Right lobe of liver (tissue), 6 donors: Measurements from ENCODE around the gene KCNH1. TPM values are rescaled to one million over a fixed set of nuclear protein-coding genes. Genes with fewer than 3 reads are reported as not detected.
A peak's percentile ranks its signal among the peaks of the same experiment; 100 is the strongest.

Source experiments
- ATAC-seq, 4 donors: fragments of 200-7000 bp; cut with Tn5 transposase; one replicate each; pipeline ENCODE4 v1.9.1; 2020; ENCODE audit warnings: mild to moderate bottlenecking in 4 of 4, moderate library complexity in 4 of 4
- DNase-seq, 3 donors: peaks; one replicate each; pipeline ENCODE4 v3.0.0-alpha.2; 2020
- H3K27ac ChIP-seq, 3 donors: fragments of 200-600 bp; one replicate each; pipeline ENCODE4 v1.8.0; 2022
- H3K27me3 ChIP-seq, 2 donors: fragments of 200-600 bp; one replicate each; pipeline ENCODE4 v1.8.0; 2022
- H3K36me3 ChIP-seq, 4 donors: fragments of 200-600 bp; sonication (generic) in 1 of 4; one replicate each; pipeline versions ENCODE4 v1.5.1 to v1.8.0; 2017 to 2022; ENCODE audit warnings: control low read depth in 1 of 4
- H3K4me1 ChIP-seq, 4 donors: fragments of 200-600 bp; sonication (generic) in 1 of 4; one replicate each; pipeline versions ENCODE4 v1.5.1 to v1.8.0; 2017 to 2022; ENCODE audit warnings: control low read depth in 1 of 4
- H3K4me3 ChIP-seq, 3 donors: fragments of 200-600 bp; one replicate each; pipeline ENCODE4 v1.8.0; 2022
- H3K9me3 ChIP-seq, 4 donors: fragments of 200-600 bp; sonication (generic) in 1 of 4; one replicate each; pipeline versions ENCODE4 v1.5.1 to v1.8.0; 2017 to 2022; ENCODE audit warnings: control low read depth in 1 of 4
- POLR2A ChIP-seq: fragments of 450-650 bp; IDR thresholded peaks from one replicate; pipeline ENCODE4 v1.6.1; 2017; ENCODE audit warnings: antibody characterized with exemption, mild to moderate bottlenecking
- WGBS: methylation state at CpG from one replicate; pipeline ENCODE4 v1.1.6; 2018; ENCODE audit warnings: low coverage, low lambda C conversion rate; ENCODE audit not compliant: insufficient coverage; ENCODE audit errors: missing lambda C conversion rate; 5-methylcytosine and 5-hydroxymethylcytosine counted together
- intact Hi-C, 2 donors: fragments of 100-400 bp; cut with DNase I; formaldehyde crosslinking; loops; one replicate each; pipeline versions ENCODE4 v1.11.2 to v1.14.1; 2022
- total RNA-seq, 6 experiments: library from RNA; depleted of rRNA in 2 of 6; stranded (reverse); fragments of >200 nt in 2 of 6; fragmentation: NEBNext Ultra II Directional in 3 of 6; extraction: Animal tissue kit (Norgen Biotek cat#: 25700) in 3 of 6; gene quantifications; one replicate each; pipeline versions ENCODE4 v1.1.0 to v1.2.4, GENCODE V29; 2016 to 2023
- TF ChIP-seq, protein P1 (sequence below), 4 donors: fragments of 200-600 bp in 3 of 4; fragments of 450-650 bp in 1 of 4; IDR thresholded peaks; one replicate each; pipeline versions ENCODE4 v1.5.1 to v1.8.0; 2016 to 2022; ENCODE audit warnings: antibody characterized with exemption in 4 of 4, mild to moderate bottlenecking in 2 of 4
- donor health status: DM: no; HTN: yes; CAD: no.
- donor health status: DM: no; HTN: no; CAD: no.
- donor health status: DM: no; HTN: no; CAD: no.
- donor health status: DM: no; HTN: yes; CAD: no.
- donor health status: DM: no; HTN: yes; CAD: no.

The KCNH1 gene
- total RNA-seq, 6 experiments from 2014 or later = not detected

DNA sequence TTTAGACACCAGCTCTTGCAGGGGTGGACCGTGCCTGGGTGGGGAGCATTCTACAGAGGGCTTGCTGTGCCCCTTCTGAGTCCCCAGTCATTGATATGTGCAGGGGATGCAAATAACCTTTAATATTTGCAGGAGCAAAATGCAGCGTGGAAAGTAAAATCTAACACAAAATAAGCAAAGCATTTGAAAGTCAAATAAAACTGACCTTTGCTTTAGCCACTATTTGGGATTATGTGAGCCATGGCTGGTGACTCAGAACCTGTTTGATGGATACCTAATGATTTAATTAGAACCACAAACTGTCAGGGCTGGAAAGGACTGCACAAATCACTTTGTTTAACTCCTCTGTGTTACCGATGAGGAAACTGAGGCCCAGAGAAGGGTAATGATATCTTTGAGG lies 427.7 kb downstream of the KCNH1 start:
- TF ChIP-seq, protein P1, sequence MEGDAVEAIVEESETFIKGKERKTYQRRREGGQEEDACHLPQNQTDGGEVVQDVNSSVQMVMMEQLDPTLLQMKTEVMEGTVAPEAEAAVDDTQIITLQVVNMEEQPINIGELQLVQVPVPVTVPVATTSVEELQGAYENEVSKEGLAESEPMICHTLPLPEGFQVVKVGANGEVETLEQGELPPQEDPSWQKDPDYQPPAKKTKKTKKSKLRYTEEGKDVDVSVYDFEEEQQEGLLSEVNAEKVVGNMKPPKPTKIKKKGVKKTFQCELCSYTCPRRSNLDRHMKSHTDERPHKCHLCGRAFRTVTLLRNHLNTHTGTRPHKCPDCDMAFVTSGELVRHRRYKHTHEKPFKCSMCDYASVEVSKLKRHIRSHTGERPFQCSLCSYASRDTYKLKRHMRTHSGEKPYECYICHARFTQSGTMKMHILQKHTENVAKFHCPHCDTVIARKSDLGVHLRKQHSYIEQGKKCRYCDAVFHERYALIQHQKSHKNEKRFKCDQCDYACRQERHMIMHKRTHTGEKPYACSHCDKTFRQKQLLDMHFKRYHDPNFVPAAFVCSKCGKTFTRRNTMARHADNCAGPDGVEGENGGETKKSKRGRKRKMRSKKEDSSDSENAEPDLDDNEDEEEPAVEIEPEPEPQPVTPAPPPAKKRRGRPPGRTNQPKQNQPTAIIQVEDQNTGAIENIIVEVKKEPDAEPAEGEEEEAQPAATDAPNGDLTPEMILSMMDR (IDR thresholded peaks at IDR 0.05) = no peak
- no peak for TF ChIP-seq POLR2A

DNA sequence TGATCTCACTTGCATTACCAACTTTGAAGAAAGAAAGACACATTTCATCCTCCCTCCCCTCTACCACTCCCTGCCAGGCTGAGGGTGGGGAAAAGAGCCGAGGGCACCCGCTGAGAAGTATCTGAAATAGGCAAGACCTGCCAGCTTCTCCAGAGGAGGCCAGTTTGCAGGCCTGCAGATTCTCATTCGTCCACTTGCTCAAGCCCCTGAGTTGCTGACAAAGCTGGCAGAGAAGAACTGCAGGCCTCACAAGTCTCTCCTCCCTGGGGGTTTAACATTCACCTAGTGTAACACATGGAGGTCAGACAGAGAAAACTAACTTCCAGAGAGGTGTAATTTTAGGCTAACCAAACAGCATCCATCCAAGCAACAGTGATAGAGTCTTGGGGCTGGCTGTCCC lies 428.9 kb downstream of the KCNH1 start:
- no peak for DNase-seq
- Histone ChIP-seq H3K4me1 (peaks cover 0 to 29% (median 13%) of the 10 kb centered on the region in 4 donors), H3K27me3 (no peaks in the 10 kb centered on the region), H3K4me3 (no peak overlapping the region), H3K27ac (no peak overlapping the region), H3K36me3 (no peaks in the 10 kb centered on the region), H3K9me3 (no peaks in the 10 kb centered on the region)
- no peak for TF ChIP-seq POLR2A
- TF ChIP-seq, protein P1 (IDR thresholded peaks at IDR 0.05) = no peak
- ATAC-seq = no peak
- intact Hi-C loops = no loop called here
- no CpG with 5 or more reads among the region's 3 CpGs for WGBS

More for the DNA sequence above, 427.7 kb downstream of the KCNH1 start:
- DNase-seq = no peak
- peaks cover 0 to 23% (median 8%) of the 10 kb centered on the region in 4 donors for H3K4me1 ChIP-seq
- 31% methylated on average over 3 of the region's 3 CpGs for WGBS
- ATAC-seq = peak; percentile 59 to 85 (median 71)
- H3K36me3 ChIP-seq = no peaks in the 10 kb centered on the region
- no peaks in the 10 kb centered on the region for H3K27me3 ChIP-seq
- no peaks in the 10 kb centered on the region for H3K9me3 ChIP-seq
- peak overlapping the region in 1 of 3 donors; percentile 34 for H3K27ac ChIP-seq
- intact Hi-C loops = no loop called here
- no peak overlapping the region for H3K4me3 ChIP-seq

DNA sequence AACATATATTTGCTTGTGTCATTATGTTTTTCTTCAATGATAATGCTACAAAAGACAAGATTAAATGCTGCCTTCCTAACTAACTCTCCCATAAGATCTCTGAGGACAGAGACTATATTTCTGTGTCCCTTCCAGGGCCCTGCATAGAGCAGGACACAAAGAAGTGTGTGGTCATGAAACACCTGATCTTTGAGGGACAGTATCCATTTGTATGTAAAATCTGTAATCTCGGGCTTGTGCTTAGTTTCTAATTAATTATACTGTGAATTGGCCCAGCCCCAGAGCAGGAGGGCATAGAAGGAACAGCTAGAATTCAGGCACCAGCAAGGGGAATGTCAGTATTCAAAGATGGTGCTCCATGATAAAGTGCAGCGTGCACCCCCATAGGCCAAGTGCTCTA lies 430.4 kb downstream of the KCNH1 start:
- no peak overlapping the region for H3K4me3 ChIP-seq
- DNase-seq (no peak), ATAC-seq (no peak)
- H3K27me3 ChIP-seq = no peaks in the 10 kb centered on the region
- H3K27ac ChIP-seq = no peak overlapping the region
- H3K9me3 ChIP-seq = no peaks in the 10 kb centered on the region
- peaks cover 0 to 36% (median 14%) of the 10 kb centered on the region in 4 donors for H3K4me1 ChIP-seq
- 80% methylated on average over 1 of the region's 2 CpGs for WGBS
- no peak for TF ChIP-seq POLR2A
- TF ChIP-seq, protein P1 (IDR thresholded peaks at IDR 0.05) = no peak
- H3K36me3 ChIP-seq = no peaks in the 10 kb centered on the region
- intact Hi-C loops = no loop called here

DNA sequence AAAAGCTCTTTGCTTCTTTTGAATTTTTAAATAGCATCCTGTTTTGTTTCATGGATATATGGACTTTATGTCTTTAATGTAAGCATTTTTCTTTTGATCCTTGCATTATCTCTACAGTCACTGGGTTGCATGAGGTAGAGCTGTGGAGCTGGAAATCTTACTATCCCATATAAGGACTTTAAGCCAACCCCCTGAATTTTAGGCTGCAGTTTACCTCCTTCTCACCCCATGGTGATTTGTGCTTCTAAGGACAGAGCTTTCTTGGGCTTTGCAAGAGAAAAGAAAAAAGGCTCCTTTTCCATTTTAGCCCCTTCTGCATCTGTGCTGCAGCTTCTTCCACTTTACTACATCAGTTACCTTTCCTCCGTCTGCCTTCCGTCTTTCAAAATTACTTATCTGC lies 431.4 kb downstream of the KCNH1 start:
- no peak for ATAC-seq
- Histone ChIP-seq H3K4me3 (no peak overlapping the region), H3K27ac (no peak overlapping the region), H3K36me3 (no peaks in the 10 kb centered on the region), H3K4me1 (peaks cover 0 to 30% (median 14%) of the 10 kb centered on the region in 4 donors), H3K27me3 (no peaks in the 10 kb centered on the region), H3K9me3 (no peaks in the 10 kb centered on the region)
- intact Hi-C loops = no loop called here
- WGBS = 84% methylated on average over 2 of the region's 2 CpGs
- TF ChIP-seq, protein P1 (IDR thresholded peaks at IDR 0.05) = no peak
- TF ChIP-seq POLR2A = no peak
- DNase-seq = no peak

DNA sequence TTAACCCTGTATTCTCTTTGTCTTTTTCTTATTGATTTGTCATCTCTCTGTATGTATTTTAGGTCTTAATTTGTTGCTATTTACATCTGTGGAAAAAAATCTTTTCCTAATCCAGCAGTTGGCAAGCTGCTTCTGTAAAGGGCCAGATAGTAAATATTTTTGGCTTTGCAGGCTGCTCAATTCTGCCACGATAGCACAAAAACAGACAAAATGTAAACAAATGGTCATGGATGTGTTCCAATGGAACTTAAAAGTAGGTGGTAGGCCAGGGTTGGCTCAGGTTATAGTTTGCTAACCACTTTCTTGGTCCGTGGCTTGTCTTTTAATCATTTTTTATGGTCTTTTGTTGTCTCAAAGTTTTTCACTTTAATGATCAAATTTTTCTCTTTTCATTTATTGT lies 433.4 kb downstream of the KCNH1 start:
- intact Hi-C loops = no loop called here
- H3K27ac ChIP-seq = peak overlapping the region in 1 of 3 donors; percentile 69
- ATAC-seq (peak; percentile 85 to 94 (median 93)), DNase-seq (no peak)
- 15% methylated on average over 2 of the region's 2 CpGs for WGBS
- H3K27me3 ChIP-seq = no peaks in the 10 kb centered on the region
- peaks cover 0 to 13% (median 6%) of the 10 kb centered on the region in 4 donors for H3K4me1 ChIP-seq
- TF ChIP-seq, protein P1 (IDR thresholded peaks at IDR 0.05) = no peak
- no peak for TF ChIP-seq POLR2A
- no peaks in the 10 kb centered on the region for H3K9me3 ChIP-seq
- no peak overlapping the region for H3K4me3 ChIP-seq
- no peaks in the 10 kb centered on the region for H3K36me3 ChIP-seq
